Prostate gland (tissue), 2 donors: ENCODE results near the gene OR2S2. TPM values are rescaled to one million over a fixed set of nuclear protein-coding genes. Genes with fewer than 3 reads are reported as not detected.
A peak's percentile ranks its signal among the peaks of the same experiment; 100 is the strongest.

Experiments used
- DNase-seq: peaks from one replicate; pipeline ENCODE4 v3.0.0-alpha.2; 2019; ENCODE audit warnings: low spot score
- H3K27ac ChIP-seq, 2 donors: fragments of 200-600 bp; sonication (generic); 2 replicates each; pipeline ENCODE4 v1.5.1; 2017 to 2019
- H3K27me3 ChIP-seq: fragments of 200-600 bp; sonication (generic); replicated peaks from 2 replicates; pipeline ENCODE4 v1.5.1; 2019; ENCODE audit not compliant: insufficient read depth
- H3K36me3 ChIP-seq, 2 donors: fragments of 200-600 bp; sonication (generic); 1 replicate in 1 of 2; 2 replicates in 1 of 2; pipeline versions ENCODE4 v1.5.1 to v1.8.1; 2017 to 2019
- H3K4me1 ChIP-seq: fragments of 200-600 bp; sonication (generic); replicated peaks from 2 replicates; pipeline ENCODE4 v1.5.1; 2019
- H3K4me3 ChIP-seq, 2 donors: fragments of 200-600 bp; sonication (generic); 2 replicates each; pipeline ENCODE4 v1.5.1; 2017 to 2019
- H3K9me3 ChIP-seq: fragments of 200-600 bp; sonication (generic); 2 replicates; pipeline ENCODE4 v1.5.1; 2017
- CTCF ChIP-seq, 4 experiments: fragments of 200-600 bp in 2 of 4; fragments of 450-650 bp in 2 of 4; sonication (generic) in 2 of 4; IDR thresholded peaks; 1 replicate in 3 of 4; 2 replicates in 1 of 4; pipeline ENCODE4 v1.5.1; 2016 to 2019; ENCODE audit warnings: antibody characterized with exemption in 4 of 4, mild to moderate bottlenecking in 2 of 4, moderate library complexity in 2 of 4
- POLR2A ChIP-seq: fragments of 450-650 bp; IDR thresholded peaks from one replicate; pipeline ENCODE4 v1.6.1; 2016; ENCODE audit warnings: antibody characterized with exemption, mild to moderate bottlenecking
- POLR2AphosphoS5 ChIP-seq: sonication (generic); formaldehyde crosslinking; IDR thresholded peaks from one replicate; pipeline ENCODE4 v1.6.1; 2017; ENCODE audit warnings: antibody characterized with exemption
- WGBS: methylation state at CpG from one replicate; pipeline ENCODE4 v1.1.5; 2018; 5-methylcytosine and 5-hydroxymethylcytosine counted together
- intact Hi-C: fragments of 100-400 bp; cut with DNase I; formaldehyde crosslinking; loops from one replicate; pipeline ENCODE4 v1.14.2; 2022
- total RNA-seq, 2 donors: library from RNA; depleted of rRNA; stranded (reverse); fragments of >200 nt; gene quantifications; one replicate each; pipeline ENCODE4 v1.1.0, GENCODE V29; 2016

The OR2S2 gene
- total RNA-seq, 2 donors from 2014 or later: not detected

- DNase-seq: no peak
- Histone ChIP-seq H3K36me3 (no peaks in the 10 kb centered on the region), H3K9me3 (no peaks in the 10 kb centered on the region), H3K4me3 (no peak overlapping the region), H3K27me3 (no peaks in the 10 kb centered on the region), H3K27ac (no peak overlapping the region), H3K4me1 (no peaks in the 10 kb centered on the region)
- WGBS: 95% methylated on average over 3 of the region's 3 CpGs
- TF ChIP-seq CTCF (IDR thresholded peaks at IDR 0.05) (no peak), POLR2A (no peak), POLR2AphosphoS5 (no peak)
- intact Hi-C loops: no loop called here
These were observed 27.0 kb downstream of the OR2S2 start for GRCh38 chr9:35930989-35931388.

- Histone ChIP-seq H3K4me3 (no peak overlapping the region), H3K27ac (no peak overlapping the region), H3K9me3 (no peaks in the 10 kb centered on the region), H3K27me3 (no peaks in the 10 kb centered on the region), H3K36me3 (no peaks in the 10 kb centered on the region), H3K4me1 (no peaks in the 10 kb centered on the region)
- intact Hi-C loops: no loop called here
- TF ChIP-seq CTCF (IDR thresholded peaks at IDR 0.05) (no peak), POLR2AphosphoS5 (no peak), POLR2A (no peak)
- no peak for DNase-seq
These were observed 27.4 kb downstream of the OR2S2 start for GRCh38 chr9:35930521-35930920.

GRCh38 chr9:35929453-35929718 is 28.6 kb downstream of the OR2S2 start:
- no peaks in the 10 kb centered on the region for H3K4me1 ChIP-seq
- DNase-seq: no peak
- intact Hi-C loops: no loop called here
- TF ChIP-seq POLR2A (no peak), POLR2AphosphoS5 (no peak), CTCF (IDR thresholded peaks at IDR 0.05) (no peak)
- H3K36me3 ChIP-seq: no peaks in the 10 kb centered on the region
- no peak overlapping the region for H3K4me3 ChIP-seq
- no peak overlapping the region for H3K27ac ChIP-seq
- H3K9me3 ChIP-seq: no peaks in the 10 kb centered on the region
- H3K27me3 ChIP-seq: no peaks in the 10 kb centered on the region
- WGBS: 83% methylated on average over 6 of the region's 6 CpGs

- Histone ChIP-seq H3K27me3 (no peaks in the 10 kb centered on the region), H3K4me1 (no peaks in the 10 kb centered on the region), H3K9me3 (no peaks in the 10 kb centered on the region), H3K27ac (no peak overlapping the region), H3K36me3 (no peaks in the 10 kb centered on the region), H3K4me3 (no peak overlapping the region)
- no peak for TF ChIP-seq POLR2AphosphoS5
- no peak for TF ChIP-seq POLR2A
- 82% methylated on average over 9 of the region's 9 CpGs for WGBS
- DNase-seq: no peak
- intact Hi-C loops: no loop called here
These were observed 29.1 kb downstream of the OR2S2 start for GRCh38 chr9:35928591-35929452.

GRCh38 chr9:35923927-35924763 is 33.8 kb downstream of the OR2S2 start:
- intact Hi-C loops: no loop called here
- TF ChIP-seq CTCF (IDR thresholded peaks at IDR 0.05) (no peak), POLR2AphosphoS5 (peak; percentile 66)
- WGBS: 61% methylated on average over 9 of the region's 9 CpGs
- Histone ChIP-seq H3K27me3 (no peaks in the 10 kb centered on the region), H3K9me3 (no peaks in the 10 kb centered on the region), H3K4me1 (peaks cover 9% of the 10 kb centered on the region), H3K4me3 (no peak overlapping the region), H3K27ac (peak overlapping the region; percentile 68 to 76), H3K36me3 (no peaks in the 10 kb centered on the region)
- DNase-seq: peak; percentile 48
